GM12875 (cell line): ENCODE results near the gene ZNF185.

Experiments
- H3K4me3 ChIP-seq: one replicate; pipeline ENCODE4 v1.5.1; 2011; ENCODE audit warnings: low read depth, low read length, control low read depth
- TF ChIP-seq, protein P1 (sequence below): IDR thresholded peaks from 2 replicates; pipeline ENCODE4 v1.5.1; 2011; ENCODE audit warnings: low read depth, mild to moderate bottlenecking, control low read depth, inconsistent platforms, low read length, moderate library complexity, borderline replicate concordance; ENCODE audit not compliant: insufficient read depth

Gene ZNF185

DNA sequence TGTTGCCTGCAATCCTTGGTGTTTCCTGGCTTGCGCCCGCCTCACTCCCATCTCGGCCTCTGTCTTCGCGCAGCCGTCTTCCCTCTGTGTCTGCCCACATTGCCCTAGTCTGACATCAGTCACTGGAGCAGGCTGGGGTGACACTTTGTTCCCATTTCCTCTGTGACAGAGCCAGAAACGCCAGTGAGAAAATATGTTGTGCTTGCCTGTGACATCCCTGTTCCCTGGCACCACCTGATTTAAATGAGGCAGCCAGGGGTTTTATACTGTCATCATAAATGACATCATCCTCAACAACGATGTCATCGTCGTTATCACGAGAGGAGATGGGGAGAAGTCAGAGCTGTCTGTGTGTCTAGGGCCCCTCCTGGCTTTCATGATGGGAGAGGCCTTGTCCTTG is 29.1 kb downstream of the ZNF185 start:
- no peak overlapping the region for H3K4me3 ChIP-seq
- TF ChIP-seq, protein P1, sequence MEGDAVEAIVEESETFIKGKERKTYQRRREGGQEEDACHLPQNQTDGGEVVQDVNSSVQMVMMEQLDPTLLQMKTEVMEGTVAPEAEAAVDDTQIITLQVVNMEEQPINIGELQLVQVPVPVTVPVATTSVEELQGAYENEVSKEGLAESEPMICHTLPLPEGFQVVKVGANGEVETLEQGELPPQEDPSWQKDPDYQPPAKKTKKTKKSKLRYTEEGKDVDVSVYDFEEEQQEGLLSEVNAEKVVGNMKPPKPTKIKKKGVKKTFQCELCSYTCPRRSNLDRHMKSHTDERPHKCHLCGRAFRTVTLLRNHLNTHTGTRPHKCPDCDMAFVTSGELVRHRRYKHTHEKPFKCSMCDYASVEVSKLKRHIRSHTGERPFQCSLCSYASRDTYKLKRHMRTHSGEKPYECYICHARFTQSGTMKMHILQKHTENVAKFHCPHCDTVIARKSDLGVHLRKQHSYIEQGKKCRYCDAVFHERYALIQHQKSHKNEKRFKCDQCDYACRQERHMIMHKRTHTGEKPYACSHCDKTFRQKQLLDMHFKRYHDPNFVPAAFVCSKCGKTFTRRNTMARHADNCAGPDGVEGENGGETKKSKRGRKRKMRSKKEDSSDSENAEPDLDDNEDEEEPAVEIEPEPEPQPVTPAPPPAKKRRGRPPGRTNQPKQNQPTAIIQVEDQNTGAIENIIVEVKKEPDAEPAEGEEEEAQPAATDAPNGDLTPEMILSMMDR: no peak

DNA sequence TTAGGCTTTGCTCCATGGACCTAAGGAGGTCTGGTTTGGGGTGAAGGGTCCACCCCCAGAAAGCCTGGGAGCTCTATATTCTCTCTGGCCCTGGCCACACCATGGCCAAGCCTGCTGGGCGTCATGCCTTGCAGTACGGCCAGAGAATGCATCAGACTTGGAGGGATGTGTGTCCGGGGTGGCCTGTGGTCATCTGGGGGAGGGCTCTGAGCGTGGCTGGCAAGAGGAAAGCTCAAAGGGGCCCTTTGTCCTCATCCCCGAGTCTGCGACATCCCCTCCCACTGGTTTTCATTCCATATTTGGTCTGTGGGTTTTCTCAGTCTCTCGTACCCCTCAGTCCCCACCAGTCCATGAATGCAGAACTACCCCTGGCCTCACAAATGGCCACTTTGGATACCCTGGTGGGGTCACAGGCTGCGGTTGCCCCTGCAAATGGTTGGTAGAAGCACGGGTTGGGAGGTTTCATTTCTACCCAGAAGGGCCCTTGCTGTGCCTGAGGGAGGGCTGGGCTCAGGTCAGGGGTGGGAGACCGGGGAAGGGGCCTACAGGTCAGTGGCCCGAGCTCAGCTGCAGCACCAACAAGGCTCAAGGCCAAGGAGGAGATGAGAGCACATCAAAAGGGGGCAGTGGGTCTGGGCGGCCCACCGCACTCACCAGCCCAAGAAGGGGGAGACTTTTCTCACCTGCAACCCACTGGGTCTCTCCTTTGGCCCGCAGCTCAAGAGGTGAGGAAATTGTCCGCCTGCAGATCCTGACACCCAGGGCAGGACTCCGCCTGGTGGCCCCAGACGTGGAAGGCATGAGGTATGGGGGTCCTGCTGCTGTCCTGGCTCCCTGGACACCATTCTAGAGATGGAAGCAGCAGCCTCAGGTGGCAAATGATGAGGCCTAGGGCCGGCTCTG is 30.2 kb downstream of the ZNF185 start:
- TF ChIP-seq, protein P1: no peak
- no peak overlapping the region for H3K4me3 ChIP-seq

DNA sequence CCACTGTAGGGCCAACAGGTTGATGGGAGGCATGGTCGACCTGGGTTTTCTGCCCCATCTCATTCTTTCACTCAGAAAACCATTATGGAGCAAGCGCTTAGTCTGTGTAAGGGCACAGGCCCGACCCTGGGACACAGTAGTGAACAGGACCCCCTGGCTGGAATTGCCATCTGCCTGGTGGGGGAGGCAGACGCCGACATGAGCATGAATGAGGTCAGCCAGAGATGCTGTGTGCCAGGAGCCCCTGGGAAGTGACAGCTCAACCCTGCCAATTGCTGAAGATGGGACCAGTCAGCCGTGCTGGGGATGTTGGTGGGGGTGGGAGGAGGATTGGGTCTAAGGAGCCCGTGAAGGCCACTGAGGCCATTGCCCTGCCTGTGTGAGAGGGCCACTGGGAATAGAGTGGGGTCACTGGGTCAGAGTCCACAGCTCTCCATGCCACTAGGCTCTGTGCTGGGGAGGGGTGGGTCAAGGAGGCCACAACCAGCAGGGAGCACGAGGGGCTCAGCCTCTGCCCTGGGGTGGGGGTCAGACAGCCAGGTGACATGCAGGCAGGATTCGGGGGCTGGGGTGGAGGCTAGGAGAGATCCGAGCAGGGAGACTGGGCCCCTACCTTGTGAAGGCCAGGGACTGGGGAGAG is 31.0 kb downstream of the ZNF185 start:
- TF ChIP-seq, protein P1: no peak
- H3K4me3 ChIP-seq: no peak overlapping the region

DNA sequence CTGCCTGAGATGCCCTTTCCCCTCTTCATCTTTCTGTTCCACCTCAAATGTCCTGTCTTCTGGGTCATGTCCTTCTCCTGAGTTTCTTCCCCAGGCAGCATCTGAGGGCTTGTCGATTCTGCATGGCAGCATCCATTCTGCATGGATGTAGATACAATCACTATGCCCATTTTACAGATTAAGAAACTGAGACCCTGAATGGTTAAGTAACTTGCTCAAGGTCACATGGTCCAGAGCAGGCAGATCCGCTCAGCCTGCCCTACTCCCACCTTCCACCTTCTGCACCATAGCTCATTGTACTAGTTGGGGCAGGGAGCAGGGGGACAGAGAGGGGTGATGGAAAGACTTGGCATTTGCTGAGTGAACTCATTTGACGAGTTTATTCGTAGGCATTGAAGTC is 32.0 kb downstream of the ZNF185 start:
- H3K4me3 ChIP-seq: no peak overlapping the region
- TF ChIP-seq, protein P1: no peak

DNA sequence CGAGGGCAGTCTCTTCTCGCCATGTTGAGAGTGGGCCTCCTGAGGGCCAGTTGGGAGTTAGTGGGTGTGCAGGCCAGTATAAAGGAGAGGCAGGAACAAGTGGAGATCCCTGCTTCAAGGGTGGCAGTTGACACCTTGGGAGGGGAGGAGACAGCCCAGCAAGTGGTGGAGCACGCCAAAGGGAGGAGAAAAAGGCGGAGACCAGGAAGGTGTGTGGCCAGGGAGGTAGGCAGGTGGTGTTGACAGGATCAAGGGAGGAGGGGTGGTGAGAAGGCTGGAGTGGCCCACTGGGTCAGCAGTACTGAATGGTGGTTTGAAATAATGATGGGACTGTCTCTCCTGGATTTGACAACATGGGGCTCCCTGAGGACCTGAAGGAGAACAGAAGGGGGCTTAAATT is 32.6 kb downstream of the ZNF185 start:
- H3K4me3 ChIP-seq: no peak overlapping the region
- TF ChIP-seq, protein P1: no peak

DNA sequence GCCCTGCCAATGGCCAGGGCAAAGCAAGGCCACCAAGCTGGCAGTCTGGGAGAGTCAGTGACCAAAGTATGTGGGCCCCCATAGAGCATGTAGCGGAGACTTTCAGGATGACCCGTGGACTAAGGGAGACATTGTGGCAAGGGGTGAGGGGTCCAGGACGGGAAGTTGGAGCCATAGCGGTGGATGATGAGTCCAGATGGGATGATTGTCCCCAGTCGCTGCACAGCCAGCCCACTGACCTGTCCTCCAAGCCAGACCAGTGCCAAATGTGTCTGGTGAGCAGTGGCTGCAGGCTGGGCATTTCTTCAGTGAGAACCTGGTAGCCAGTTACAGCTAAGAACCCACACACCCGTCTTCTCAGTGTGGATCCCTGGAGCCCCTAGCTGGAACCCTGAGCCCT is 34.3 kb downstream of the ZNF185 start:
- H3K4me3 ChIP-seq: no peak overlapping the region
- TF ChIP-seq, protein P1: no peak
